Activated naive CD4-positive, alpha-beta T cell treated with anti-CD3 and anti-CD28 coated beads, Interleukin-2, amount 10 ng/mL, durations not matched to agents 7 days and 5 days (primary cell): ENCODE measurements around the gene TMEM176B.
"Not testable (repeated sequence)": the region's sequence is repeated elsewhere in the genome, so short reads cannot be mapped to it uniquely, and the experiment has no call there.

ENCODE experiments used
- CTCF ChIA-PET: fragments of 350-600 bp; sonication (Branson Sonifier 250); formaldehyde crosslinking; loops from one replicate; lab custom pipeline; 2021; ENCODE audit warnings: antibody characterized with exemption; lab: Charles Lee
- DNase-seq: peaks from one replicate; pipeline ENCODE4 v3.0.0-alpha.2; 2020
- H3K27ac Mint-ChIP-seq: one replicate; pipeline ENCODE4 v1.8.0; 2021; ENCODE audit warnings: mild to moderate bottlenecking, moderate library complexity, mixed read lengths
- H3K27me3 Mint-ChIP-seq: one replicate; pipeline ENCODE4 v1.8.0; 2021; ENCODE audit warnings: mild to moderate bottlenecking, mixed read lengths
- H3K36me3 Mint-ChIP-seq: one replicate; pipeline ENCODE4 v1.8.0; 2021; ENCODE audit warnings: mixed read lengths
- H3K4me1 Mint-ChIP-seq: one replicate; pipeline ENCODE4 v1.8.0; 2021; ENCODE audit warnings: mixed read lengths
- H3K4me3 Mint-ChIP-seq: one replicate; pipeline ENCODE4 v1.8.0; 2021; ENCODE audit warnings: mild to moderate bottlenecking, moderate library complexity, mixed read lengths
- H3K9me3 Mint-ChIP-seq: one replicate; pipeline ENCODE4 v1.8.0; 2021; ENCODE audit warnings: mixed read lengths

Gene TMEM176B

GRCh38 chr7:150830937-150831336 lies 30.8 kb upstream of the TMEM176B start:
- H3K36me3 Mint-ChIP-seq = no peaks in the 10 kb centered on the region
- DNase-seq = no peak
- CTCF ChIA-PET = no interaction called here
- no peak overlapping the region for H3K4me3 Mint-ChIP-seq
- H3K9me3 Mint-ChIP-seq = no peaks in the 10 kb centered on the region
- no peaks in the 10 kb centered on the region for H3K4me1 Mint-ChIP-seq
- no peak overlapping the region for H3K27ac Mint-ChIP-seq
- H3K27me3 Mint-ChIP-seq = peaks cover 61% of the 10 kb centered on the region

- H3K4me3 Mint-ChIP-seq = no peak overlapping the region
- no peaks in the 10 kb centered on the region for H3K4me1 Mint-ChIP-seq
- H3K27ac Mint-ChIP-seq = no peak overlapping the region
- DNase-seq = no peak
- CTCF ChIA-PET = no interaction called here
- H3K36me3 Mint-ChIP-seq = no peaks in the 10 kb centered on the region
- H3K27me3 Mint-ChIP-seq = peaks cover 67% of the 10 kb centered on the region
- H3K9me3 Mint-ChIP-seq = no peaks in the 10 kb centered on the region
Measured at GRCh38 chr7:150829426-150829825, 29.3 kb upstream of the TMEM176B start.

GRCh38 chr7:150828384-150828783 lies 28.2 kb upstream of the TMEM176B start:
- Mint-ChIP-seq H3K36me3 (no peaks in the 10 kb centered on the region), H3K4me3 (no peak overlapping the region), H3K27ac (no peak overlapping the region), H3K9me3 (no peaks in the 10 kb centered on the region), H3K4me1 (no peaks in the 10 kb centered on the region), H3K27me3 (peaks cover 59% of the 10 kb centered on the region)
- CTCF ChIA-PET = no interaction called here
- no peak for DNase-seq

- no peaks in the 10 kb centered on the region for H3K4me1 Mint-ChIP-seq
- H3K4me3 Mint-ChIP-seq = no peak overlapping the region
- no peaks in the 10 kb centered on the region for H3K36me3 Mint-ChIP-seq
- peaks cover 49% of the 10 kb centered on the region for H3K27me3 Mint-ChIP-seq
- H3K27ac Mint-ChIP-seq = no peak overlapping the region
- CTCF ChIA-PET = interaction anchor here (1.0 kb wide), 1 partner anchor 285 kb away, joined by 4 read pairs; no protein-coding TSS in a partner anchor
- peaks cover 2% of the 10 kb centered on the region for H3K9me3 Mint-ChIP-seq
- DNase-seq = no peak
Measured at GRCh38 chr7:150826061-150826849, 26.1 kb upstream of the TMEM176B start.

GRCh38 chr7:150824379-150825177 lies 24.4 kb upstream of the TMEM176B start:
- Mint-ChIP-seq H3K36me3 (no peaks in the 10 kb centered on the region), H3K4me3 (no peak overlapping the region), H3K9me3 (peaks cover 2% of the 10 kb centered on the region), H3K27me3 (peaks cover 52% of the 10 kb centered on the region), H3K4me1 (no peaks in the 10 kb centered on the region), H3K27ac (no peak overlapping the region)
- no peak for DNase-seq
- CTCF ChIA-PET = no interaction called here

GRCh38 chr7:150823484-150824126 lies 23.4 kb upstream of the TMEM176B start:
- H3K9me3 Mint-ChIP-seq = peaks cover 2% of the 10 kb centered on the region
- no peak overlapping the region for H3K4me3 Mint-ChIP-seq
- no peaks in the 10 kb centered on the region for H3K36me3 Mint-ChIP-seq
- peaks cover 49% of the 10 kb centered on the region for H3K27me3 Mint-ChIP-seq
- CTCF ChIA-PET = no interaction called here
- no peak overlapping the region for H3K27ac Mint-ChIP-seq
- no peak for DNase-seq
- no peaks in the 10 kb centered on the region for H3K4me1 Mint-ChIP-seq

- peaks cover 43% of the 10 kb centered on the region for H3K27me3 Mint-ChIP-seq
- H3K9me3 Mint-ChIP-seq = peaks cover 2% of the 10 kb centered on the region
- H3K27ac Mint-ChIP-seq = no peak overlapping the region
- H3K4me3 Mint-ChIP-seq = no peak overlapping the region
- CTCF ChIA-PET = no interaction called here
- DNase-seq = no peak
- no peaks in the 10 kb centered on the region for H3K4me1 Mint-ChIP-seq
- no peaks in the 10 kb centered on the region for H3K36me3 Mint-ChIP-seq
Measured at GRCh38 chr7:150823043-150823442, 22.9 kb upstream of the TMEM176B start.

- no peak overlapping the region for H3K4me3 Mint-ChIP-seq
- H3K36me3 Mint-ChIP-seq = no peaks in the 10 kb centered on the region
- H3K4me1 Mint-ChIP-seq = no peaks in the 10 kb centered on the region
- H3K27me3 Mint-ChIP-seq = peaks cover 29% of the 10 kb centered on the region
- CTCF ChIA-PET = no interaction called here
- peaks cover 6% of the 10 kb centered on the region for H3K9me3 Mint-ChIP-seq
- no peak for DNase-seq
- H3K27ac Mint-ChIP-seq = no peak overlapping the region
Measured at GRCh38 chr7:150820578-150821198, 20.5 kb upstream of the TMEM176B start.

- no peak for DNase-seq
- no peaks in the 10 kb centered on the region for H3K36me3 Mint-ChIP-seq
- H3K4me3 Mint-ChIP-seq = no peak overlapping the region
- CTCF ChIA-PET = no interaction called here
- peaks cover 8% of the 10 kb centered on the region for H3K9me3 Mint-ChIP-seq
- no peaks in the 10 kb centered on the region for H3K4me1 Mint-ChIP-seq
- peaks cover 29% of the 10 kb centered on the region for H3K27me3 Mint-ChIP-seq
- H3K27ac Mint-ChIP-seq = no peak overlapping the region
Measured at GRCh38 chr7:150820148-150820547, 20.0 kb upstream of the TMEM176B start.

GRCh38 chr7:150818971-150819370 lies 18.8 kb upstream of the TMEM176B start:
- peaks cover 25% of the 10 kb centered on the region for H3K27me3 Mint-ChIP-seq
- H3K36me3 Mint-ChIP-seq = no peaks in the 10 kb centered on the region
- DNase-seq = no peak
- peaks cover 8% of the 10 kb centered on the region for H3K9me3 Mint-ChIP-seq
- no peak overlapping the region for H3K4me3 Mint-ChIP-seq
- H3K27ac Mint-ChIP-seq = no peak overlapping the region
- no peaks in the 10 kb centered on the region for H3K4me1 Mint-ChIP-seq
- CTCF ChIA-PET = interaction anchor here (1.0 kb wide), 1 partner anchor 58 kb away, joined by 4 read pairs; no protein-coding TSS in a partner anchor

GRCh38 chr7:150814328-150815001 lies 14.3 kb upstream of the TMEM176B start:
- Mint-ChIP-seq H3K9me3 (peaks cover 6% of the 10 kb centered on the region), H3K4me1 (no peaks in the 10 kb centered on the region), H3K36me3 (no peaks in the 10 kb centered on the region), H3K27me3 (peaks cover 27% of the 10 kb centered on the region), H3K27ac (no peak overlapping the region), H3K4me3 (no peak overlapping the region)
- CTCF ChIA-PET = no interaction called here
- DNase-seq = no peak

GRCh38 chr7:150807616-150808438 lies 7.7 kb upstream of the TMEM176B start:
- not testable (repeated sequence) for H3K36me3 Mint-ChIP-seq, H3K4me3 Mint-ChIP-seq, H3K27ac Mint-ChIP-seq, DNase-seq, H3K4me1 Mint-ChIP-seq, H3K9me3 Mint-ChIP-seq
- peaks cover 58% of the 10 kb centered on the region for H3K27me3 Mint-ChIP-seq
- CTCF ChIA-PET = interaction anchor here (0.8 kb wide), 1 partner anchor 69 kb away, joined by 3 read pairs; no protein-coding TSS in a partner anchor

- H3K4me3 Mint-ChIP-seq = no peak overlapping the region
- H3K4me1 Mint-ChIP-seq = peaks cover 2% of the 10 kb centered on the region
- peaks cover 5% of the 10 kb centered on the region for H3K9me3 Mint-ChIP-seq
- H3K27me3 Mint-ChIP-seq = peaks cover 66% of the 10 kb centered on the region
- DNase-seq = no peak
- no peaks in the 10 kb centered on the region for H3K36me3 Mint-ChIP-seq
- no peak overlapping the region for H3K27ac Mint-ChIP-seq
- CTCF ChIA-PET = no interaction called here
Measured at GRCh38 chr7:150806863-150807262, 6.7 kb upstream of the TMEM176B start.
